Hematopoietic multipotent progenitor cell treated with erythropoietin and hydrocortisone succinate and interleukin-3 and kit ligand, for 17 days (in vitro differentiated cells): Measurements from ENCODE around the gene SIRPD.
"Not testable (repeated sequence)": the region's sequence is repeated elsewhere in the genome, so short reads cannot be mapped to it uniquely, and the experiment has no call there.

ENCODE experiments used
- DNase-seq: peaks from one replicate; pipeline ENCODE4 v3.0.0-alpha.2; 2015; ENCODE audit warnings: low spot score

The SIRPD gene

GRCh38 chr20:1557605-1558004 lies at the start of gene SIRPD:
Gene SIRPD, minus strand, starts transcription at chr20:1557705. Its CDS starts 52 bp downstream, at chr20:1557653.
- no peak for DNase-seq

- no peak for DNase-seq
Observed at GRCh38 chr20:1600736-1601135, 43.2 kb upstream of the SIRPD start.

- DNase-seq: no peak
Observed at GRCh38 chr20:1595333-1595732, 37.8 kb upstream of the SIRPD start.

- DNase-seq: no peak
Observed at GRCh38 chr20:1588533-1589460, 31.3 kb upstream of the SIRPD start.

GRCh38 chr20:1587781-1588532 lies 30.5 kb upstream of the SIRPD start:
- no peak for DNase-seq

- no peak for DNase-seq
Observed at GRCh38 chr20:1579488-1579887, 22.0 kb upstream of the SIRPD start.

GRCh38 chr20:1577906-1578305 lies 20.4 kb upstream of the SIRPD start:
- no peak for DNase-seq

GRCh38 chr20:1577313-1577712 lies 19.8 kb upstream of the SIRPD start:
- DNase-seq: not testable (repeated sequence)

- no peak for DNase-seq
Observed at GRCh38 chr20:1576641-1577040, 19.1 kb upstream of the SIRPD start.

GRCh38 chr20:1576003-1576402 lies 18.5 kb upstream of the SIRPD start:
- not testable (repeated sequence) for DNase-seq

- DNase-seq: not testable (repeated sequence)
Observed at GRCh38 chr20:1571583-1571982, 14.1 kb upstream of the SIRPD start.

- DNase-seq: no peak
Observed at GRCh38 chr20:1569415-1569881, 11.9 kb upstream of the SIRPD start.

GRCh38 chr20:1568163-1568490 lies 10.6 kb upstream of the SIRPD start:
- DNase-seq: no peak

- no peak for DNase-seq
Observed at GRCh38 chr20:1567392-1568162, 10.1 kb upstream of the SIRPD start.

GRCh38 chr20:1566701-1567100 lies 9.2 kb upstream of the SIRPD start:
- no peak for DNase-seq

GRCh38 chr20:1565461-1565860 lies 8.0 kb upstream of the SIRPD start:
- no peak for DNase-seq

GRCh38 chr20:1563598-1563997 lies 6.1 kb upstream of the SIRPD start:
- no peak for DNase-seq

- DNase-seq: no peak
Observed at GRCh38 chr20:1562622-1563021, 5.1 kb upstream of the SIRPD start.

GRCh38 chr20:1561350-1561749 lies 3.8 kb upstream of the SIRPD start:
- no peak for DNase-seq

GRCh38 chr20:1555952-1556351 lies 1.6 kb downstream of the SIRPD start:
- no peak for DNase-seq

GRCh38 chr20:1539816-1540419 lies 17.6 kb downstream of the SIRPD start:
- DNase-seq: no peak

GRCh38 chr20:1538655-1539054 lies 18.9 kb downstream of the SIRPD start:
- DNase-seq: no peak
